Neuronal stem cell (in vitro differentiated cells): ENCODE data around the gene RPS6KB1.
"Not testable (repeated sequence)": the region's sequence is repeated elsewhere in the genome, so short reads cannot be mapped to it uniquely, and the experiment has no call there.

Experiments
- DNase-seq: peaks from one replicate; pipeline ENCODE4 v3.0.0-alpha.2; 2013; ENCODE audit warnings: low spot score
- H2AFZ ChIP-seq: one replicate; pipeline ENCODE4 v1.6.1; 2013; ENCODE audit warnings: mild to moderate bottlenecking, low read length, inconsistent platforms
- H2AK5ac ChIP-seq: 2 replicates; pipeline ENCODE4 v1.6.1; 2013; ENCODE audit warnings: low read depth, mild to moderate bottlenecking, inconsistent platforms, low read length, moderate library complexity, mixed read lengths
- H2BK120ac ChIP-seq: 2 replicates; pipeline ENCODE4 v1.6.1; 2013; ENCODE audit warnings: low read depth, mild to moderate bottlenecking, inconsistent platforms, low read length, moderate library complexity, mixed read lengths
- H2BK12ac ChIP-seq: one replicate; pipeline ENCODE4 v1.6.1; 2013; ENCODE audit warnings: low read length, inconsistent platforms
- H2BK15ac ChIP-seq: 2 replicates; pipeline ENCODE4 v1.6.1; 2013; ENCODE audit warnings: mild to moderate bottlenecking, low read length, inconsistent platforms, mixed read lengths
- H2BK5ac ChIP-seq: one replicate; pipeline ENCODE4 v1.6.1; 2013; ENCODE audit warnings: inconsistent platforms, mild to moderate bottlenecking, low read length, moderate library complexity
- H3K14ac ChIP-seq: one replicate; pipeline ENCODE4 v1.6.1; 2013; ENCODE audit warnings: low read length, inconsistent platforms
- H3K18ac ChIP-seq: 2 replicates; pipeline ENCODE4 v1.6.1; 2013; ENCODE audit warnings: low read length, inconsistent platforms
- H3K23ac ChIP-seq: 2 replicates; pipeline ENCODE4 v1.6.1; 2013; ENCODE audit warnings: low read depth, mild to moderate bottlenecking, mixed read lengths, low read length, inconsistent platforms; ENCODE audit not compliant: poor library complexity
- H3K27ac ChIP-seq: replicated peaks from 3 replicates; pipeline ENCODE4 v1.5.1; 2013; ENCODE audit warnings: low read length, inconsistent platforms
- H3K27me3 ChIP-seq, 3 experiments: 2 replicates each; pipeline ENCODE4 v1.6.1; 2013; ENCODE audit warnings: low read length in 3 of 3, mild to moderate bottlenecking in 2 of 3, inconsistent platforms in 1 of 3, low read depth in 1 of 3, mixed read lengths in 1 of 3, moderate library complexity in 1 of 3; ENCODE audit not compliant: control insufficient read depth in 3 of 3, insufficient read depth in 3 of 3
- H3K36me3 ChIP-seq, 2 donors: replicated peaks in 1 of 2; 2 replicates each; pipeline ENCODE4 v1.6.1; 2013; ENCODE audit warnings: low read length in 2 of 2; ENCODE audit not compliant: control insufficient read depth in 2 of 2, insufficient read depth in 2 of 2
- H3K4ac ChIP-seq: 2 replicates; pipeline ENCODE4 v1.6.1; 2013; ENCODE audit warnings: inconsistent platforms, mild to moderate bottlenecking, low read length, moderate library complexity
- H3K4me1 ChIP-seq, 2 donors: 1 replicate in 1 of 2; 2 replicates in 1 of 2; pipeline ENCODE4 v1.6.1; 2013; ENCODE audit warnings: low read length in 2 of 2, low read depth in 1 of 2; ENCODE audit not compliant: control insufficient read depth in 2 of 2, insufficient read depth in 1 of 2
- H3K4me2 ChIP-seq: one replicate; pipeline ENCODE4 v1.6.1; 2013; ENCODE audit warnings: mild to moderate bottlenecking, low read length, inconsistent platforms; ENCODE audit not compliant: insufficient read depth, poor library complexity, severe bottlenecking
- H3K4me3 ChIP-seq, 2 donors: 2 replicates each; pipeline ENCODE4 v1.5.1; 2013; ENCODE audit warnings: low read length in 2 of 2, mild to moderate bottlenecking in 2 of 2, inconsistent platforms in 1 of 2, moderate library complexity in 1 of 2
- H3K79me1 ChIP-seq: one replicate; pipeline ENCODE4 v1.6.1; 2013; ENCODE audit warnings: low read depth, mild to moderate bottlenecking, inconsistent platforms, low read length, moderate library complexity
- H3K9ac ChIP-seq: one replicate; pipeline ENCODE4 v1.6.1; 2013; ENCODE audit warnings: mild to moderate bottlenecking, low read depth, low read length, inconsistent platforms; ENCODE audit not compliant: poor library complexity
- H3K9me3 ChIP-seq, 2 donors: replicated peaks in 1 of 2; 2 replicates each; pipeline versions ENCODE3 to v1.6.1; 2013; ENCODE audit warnings: low read length in 2 of 2, mild to moderate bottlenecking in 2 of 2, inconsistent platforms in 1 of 2, low read depth in 1 of 2, mixed read lengths in 1 of 2, moderate library complexity in 1 of 2; ENCODE audit not compliant: control insufficient read depth in 2 of 2, insufficient read depth in 1 of 2
- H4K8ac ChIP-seq: one replicate; pipeline ENCODE4 v1.6.1; 2013; ENCODE audit warnings: low read depth, mild to moderate bottlenecking, inconsistent platforms, low read length, moderate library complexity
- H4K91ac ChIP-seq: one replicate; pipeline ENCODE4 v1.6.1; 2013; ENCODE audit warnings: low read length, low read depth, mild to moderate bottlenecking, inconsistent platforms; ENCODE audit not compliant: poor library complexity
- WGBS, 2 donors: extraction: QIAGEN DNeasy Blood & Tissue Kit; methylation state at CpG; one replicate each; pipeline ENCODE4 v1.1.7; 2013; ENCODE audit warnings: missing lambda C conversion rate in 2 of 2, mixed read lengths in 1 of 2; ENCODE audit not compliant: insufficient read length in 2 of 2, insufficient replicate concordance in 1 of 2; ENCODE audit errors: extremely low coverage in 2 of 2; 5-methylcytosine and 5-hydroxymethylcytosine counted together

The RPS6KB1 gene

GRCh38 chr17:59930121-59930520 lies 37.2 kb downstream of the RPS6KB1 start:
- H3K36me3 ChIP-seq = peaks cover 4 to 85% of the 10 kb centered on the region in 2 donors
- not testable (repeated sequence) for H2BK5ac ChIP-seq, H2AK5ac ChIP-seq, H3K23ac ChIP-seq, H2BK12ac ChIP-seq, H3K4me1 ChIP-seq, H3K18ac ChIP-seq, H4K91ac ChIP-seq, H4K8ac ChIP-seq, H2AFZ ChIP-seq, H3K14ac ChIP-seq, H3K4ac ChIP-seq, DNase-seq, H3K27me3 ChIP-seq, H3K9me3 ChIP-seq, H3K4me3 ChIP-seq, H3K27ac ChIP-seq, H3K79me1 ChIP-seq, H2BK15ac ChIP-seq, H3K9ac ChIP-seq, H2BK120ac ChIP-seq, H3K4me2 ChIP-seq
- no CpG with 5 or more reads among the region's 2 CpGs for WGBS, 2 donors

GRCh38 chr17:59930768-59931167 lies 37.8 kb downstream of the RPS6KB1 start:
- not testable (repeated sequence) for DNase-seq, H3K9me3 ChIP-seq, H2BK15ac ChIP-seq, H2AFZ ChIP-seq, H3K27me3 ChIP-seq, H3K4ac ChIP-seq, H3K79me1 ChIP-seq, H3K23ac ChIP-seq, H3K4me2 ChIP-seq, H2BK120ac ChIP-seq, H2BK5ac ChIP-seq, H2BK12ac ChIP-seq, H3K27ac ChIP-seq, H3K4me3 ChIP-seq, H3K14ac ChIP-seq, H3K4me1 ChIP-seq, H4K91ac ChIP-seq, H2AK5ac ChIP-seq, H4K8ac ChIP-seq, H3K9ac ChIP-seq, H3K18ac ChIP-seq
- no CpG with 5 or more reads among the region's 3 CpGs for WGBS, 2 donors
- peaks cover 4 to 85% of the 10 kb centered on the region in 2 donors for H3K36me3 ChIP-seq

GRCh38 chr17:59933317-59933716 lies 40.4 kb downstream of the RPS6KB1 start:
- not testable (repeated sequence) for H2BK15ac ChIP-seq, H3K4me2 ChIP-seq, H3K4me3 ChIP-seq, H3K27ac ChIP-seq, H3K23ac ChIP-seq, H2AFZ ChIP-seq, H3K4ac ChIP-seq, H3K79me1 ChIP-seq, H3K18ac ChIP-seq, H4K91ac ChIP-seq, H3K9me3 ChIP-seq, H2BK12ac ChIP-seq, H2BK120ac ChIP-seq, H2AK5ac ChIP-seq, H3K14ac ChIP-seq, H4K8ac ChIP-seq, H3K27me3 ChIP-seq, DNase-seq, H2BK5ac ChIP-seq, H3K9ac ChIP-seq, H3K4me1 ChIP-seq
- peaks cover 4 to 86% of the 10 kb centered on the region in 2 donors for H3K36me3 ChIP-seq
- no CpG with 5 or more reads among the region's 1 CpG for WGBS, 2 donors

- H2BK120ac ChIP-seq, H3K27ac ChIP-seq, H2AFZ ChIP-seq: not testable (repeated sequence)
Measured at GRCh38 chr17:59940697-59941096, 47.8 kb downstream of the RPS6KB1 start.

More at GRCh38 chr17:59940697-59941096, 47.8 kb downstream of the RPS6KB1 start:
- not testable (repeated sequence) for H2AK5ac ChIP-seq, DNase-seq, H3K4me3 ChIP-seq, H3K23ac ChIP-seq, H2BK12ac ChIP-seq, H3K9ac ChIP-seq, H3K4me1 ChIP-seq, H4K91ac ChIP-seq, H3K4me2 ChIP-seq, H4K8ac ChIP-seq, H3K79me1 ChIP-seq, H2BK15ac ChIP-seq, H3K27me3 ChIP-seq, H3K4ac ChIP-seq, H3K14ac ChIP-seq, H3K18ac ChIP-seq, H2BK5ac ChIP-seq, H3K9me3 ChIP-seq
- no CpG with 5 or more reads among the region's 3 CpGs for WGBS, 2 donors
- H3K36me3 ChIP-seq = peaks cover 5 to 81% of the 10 kb centered on the region in 2 donors
